ENCODE results near the gene RBPJL. TPM values are rescaled to one million over a fixed set of nuclear protein-coding genes. Genes with fewer than 3 reads are reported as not detected.

Gene RBPJL
- total RNA-seq, 1 experiment from 2014 or later: not detected

DNA sequence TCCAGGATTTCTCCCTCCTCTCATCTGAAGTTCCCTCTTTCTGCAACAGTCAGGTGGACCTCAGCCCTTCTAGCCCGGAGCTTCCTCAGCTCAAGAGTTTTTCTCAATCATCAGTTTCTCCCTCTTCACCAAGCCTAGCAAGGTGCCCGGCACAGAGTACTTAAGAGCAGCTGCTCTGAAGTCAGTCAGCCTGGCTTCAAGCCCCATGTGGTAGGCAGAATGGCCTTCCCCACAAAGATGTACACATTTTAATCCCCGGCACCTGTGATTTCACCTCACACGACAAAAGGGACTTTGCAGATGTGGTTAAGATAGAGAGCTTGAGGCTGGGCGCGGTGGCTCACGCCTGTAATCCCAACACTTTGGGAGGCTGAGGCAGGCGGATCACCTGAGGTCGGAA, 15.1 kb upstream of the RBPJL start:
- Histone ChIP-seq H3K4me1 (replicated peaks; ENCODE audit: insufficient read depth) (peaks cover 15% of the 10 kb centered on the region), H3K79me2 (ENCODE audit: low read depth) (no peaks in the 10 kb centered on the region), H3K4me2 (no peak overlapping the region), H4K20me1 (ENCODE audit: insufficient read depth) (no peaks in the 10 kb centered on the region), H3K4me3 (no peak overlapping the region), H3K36me3 (ENCODE audit: low read depth) (no peaks in the 10 kb centered on the region), H3K9me3 (ENCODE audit: insufficient read depth, low read depth) (0 out of 2 replicates have a peak, but pooled peaks cover 5% of the 10 kb centered on the region), H3K9me2 (ENCODE audit: insufficient read depth) (no peaks in the 10 kb centered on the region), H3K27ac (no peak overlapping the region), H2AFZ (no peak overlapping the region), H3K27me3 (ENCODE audit: insufficient read depth, low read depth) (no peaks in the 10 kb centered on the region), H3F3A (ENCODE audit: insufficient read depth, low read depth) (peaks cover 28% of the 10 kb centered on the region; the same call in 1 of the 2 replicates)
- intact Hi-C loops (cut with micrococcal nuclease; ENCODE audit: unreplicated experiment): loop anchor here (1.0 to 10.0 kb wide), 7 partner anchors 37 to 607 kb away; partner anchors contain the start of genes PABPC1L and SLPI
- CTCF ChIA-PET: interaction anchor here (0.6 to 4.4 kb wide), 8 partner anchors 11 to 697 kb away, joined by 3 to 19 read pairs (median 4); no protein-coding TSS in a partner anchor
- no peak for DNase-seq
- TF ChIP-seq, protein P1, sequence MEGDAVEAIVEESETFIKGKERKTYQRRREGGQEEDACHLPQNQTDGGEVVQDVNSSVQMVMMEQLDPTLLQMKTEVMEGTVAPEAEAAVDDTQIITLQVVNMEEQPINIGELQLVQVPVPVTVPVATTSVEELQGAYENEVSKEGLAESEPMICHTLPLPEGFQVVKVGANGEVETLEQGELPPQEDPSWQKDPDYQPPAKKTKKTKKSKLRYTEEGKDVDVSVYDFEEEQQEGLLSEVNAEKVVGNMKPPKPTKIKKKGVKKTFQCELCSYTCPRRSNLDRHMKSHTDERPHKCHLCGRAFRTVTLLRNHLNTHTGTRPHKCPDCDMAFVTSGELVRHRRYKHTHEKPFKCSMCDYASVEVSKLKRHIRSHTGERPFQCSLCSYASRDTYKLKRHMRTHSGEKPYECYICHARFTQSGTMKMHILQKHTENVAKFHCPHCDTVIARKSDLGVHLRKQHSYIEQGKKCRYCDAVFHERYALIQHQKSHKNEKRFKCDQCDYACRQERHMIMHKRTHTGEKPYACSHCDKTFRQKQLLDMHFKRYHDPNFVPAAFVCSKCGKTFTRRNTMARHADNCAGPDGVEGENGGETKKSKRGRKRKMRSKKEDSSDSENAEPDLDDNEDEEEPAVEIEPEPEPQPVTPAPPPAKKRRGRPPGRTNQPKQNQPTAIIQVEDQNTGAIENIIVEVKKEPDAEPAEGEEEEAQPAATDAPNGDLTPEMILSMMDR (conservative IDR thresholded peaks at IDR 0.05): no peak
- no peak for TF ChIP-seq EZH2 (IDR thresholded peaks at IDR 0.05; ENCODE audit: low read depth)
- BruUV-seq (replicated peaks): no TSS peak
- POLR2A ChIA-PET (ENCODE audit: unreplicated experiment): interaction anchor here (0.6 to 1.0 kb wide), 4 partner anchors 57 to 527 kb away, joined by 3 to 5 read pairs (median 3); partner anchors contain the start of genes PABPC1L, SDC4 and SYS1

DNA sequence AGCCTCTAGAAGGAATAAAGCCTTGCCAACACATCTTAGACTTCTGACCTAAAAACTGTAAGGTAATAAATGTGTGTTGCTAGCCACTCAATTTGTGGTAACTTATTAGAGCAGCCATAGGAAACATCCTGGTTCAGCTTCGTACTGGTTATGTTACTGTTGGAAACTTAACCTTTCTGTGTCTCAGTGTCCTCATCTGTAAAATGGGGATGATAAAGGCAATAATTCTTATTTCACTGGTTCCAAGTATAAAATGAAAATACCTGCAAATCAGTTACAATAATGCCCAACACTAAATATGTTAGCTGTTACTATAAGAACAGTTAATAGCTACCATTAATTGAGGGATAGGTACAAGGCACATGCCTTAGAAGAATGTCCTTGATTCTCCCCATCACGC, 14.3 kb upstream of the RBPJL start:
- Histone ChIP-seq H3K36me3 (ENCODE audit: low read depth) (no peaks in the 10 kb centered on the region), H3K27me3 (ENCODE audit: insufficient read depth, low read depth) (no peaks in the 10 kb centered on the region), H4K20me1 (ENCODE audit: insufficient read depth) (no peaks in the 10 kb centered on the region), H3K4me2 (no peak overlapping the region), H3K27ac (no peak overlapping the region), H3K9me3 (ENCODE audit: insufficient read depth, low read depth) (0 out of 2 replicates have a peak, but pooled peaks cover 5% of the 10 kb centered on the region), H3K79me2 (ENCODE audit: low read depth) (no peaks in the 10 kb centered on the region), H3K4me3 (no peak overlapping the region), H3K9me2 (ENCODE audit: insufficient read depth) (no peaks in the 10 kb centered on the region), H3K4me1 (replicated peaks; ENCODE audit: insufficient read depth) (peaks cover 15% of the 10 kb centered on the region), H2AFZ (no peak overlapping the region), H3F3A (ENCODE audit: insufficient read depth, low read depth) (peaks cover 28% of the 10 kb centered on the region; the same call in 1 of the 2 replicates)
- DNase-seq: no peak
- no TSS peak for BruUV-seq (replicated peaks)
- CTCF ChIA-PET: interaction anchor here (0.6 to 4.4 kb wide), 9 partner anchors 10 to 479 kb away, joined by 3 to 19 read pairs (median 6); no protein-coding TSS in a partner anchor
- POLR2A ChIA-PET (ENCODE audit: unreplicated experiment): interaction anchor here (0.6 to 1.0 kb wide), 2 partner anchors 56 to 382 kb away, joined by 3 to 5 read pairs; partner anchors contain the start of genes PABPC1L and SDC4
- TF ChIP-seq, protein P1 (conservative IDR thresholded peaks at IDR 0.05): no peak
- TF ChIP-seq EZH2 (IDR thresholded peaks at IDR 0.05; ENCODE audit: low read depth): no peak
- intact Hi-C loops (cut with micrococcal nuclease; ENCODE audit: unreplicated experiment): loop anchor here (5.0 to 10.0 kb wide), 2 partner anchors 380 to 608 kb away; partner anchors contain the start of gene PABPC1L

DNA sequence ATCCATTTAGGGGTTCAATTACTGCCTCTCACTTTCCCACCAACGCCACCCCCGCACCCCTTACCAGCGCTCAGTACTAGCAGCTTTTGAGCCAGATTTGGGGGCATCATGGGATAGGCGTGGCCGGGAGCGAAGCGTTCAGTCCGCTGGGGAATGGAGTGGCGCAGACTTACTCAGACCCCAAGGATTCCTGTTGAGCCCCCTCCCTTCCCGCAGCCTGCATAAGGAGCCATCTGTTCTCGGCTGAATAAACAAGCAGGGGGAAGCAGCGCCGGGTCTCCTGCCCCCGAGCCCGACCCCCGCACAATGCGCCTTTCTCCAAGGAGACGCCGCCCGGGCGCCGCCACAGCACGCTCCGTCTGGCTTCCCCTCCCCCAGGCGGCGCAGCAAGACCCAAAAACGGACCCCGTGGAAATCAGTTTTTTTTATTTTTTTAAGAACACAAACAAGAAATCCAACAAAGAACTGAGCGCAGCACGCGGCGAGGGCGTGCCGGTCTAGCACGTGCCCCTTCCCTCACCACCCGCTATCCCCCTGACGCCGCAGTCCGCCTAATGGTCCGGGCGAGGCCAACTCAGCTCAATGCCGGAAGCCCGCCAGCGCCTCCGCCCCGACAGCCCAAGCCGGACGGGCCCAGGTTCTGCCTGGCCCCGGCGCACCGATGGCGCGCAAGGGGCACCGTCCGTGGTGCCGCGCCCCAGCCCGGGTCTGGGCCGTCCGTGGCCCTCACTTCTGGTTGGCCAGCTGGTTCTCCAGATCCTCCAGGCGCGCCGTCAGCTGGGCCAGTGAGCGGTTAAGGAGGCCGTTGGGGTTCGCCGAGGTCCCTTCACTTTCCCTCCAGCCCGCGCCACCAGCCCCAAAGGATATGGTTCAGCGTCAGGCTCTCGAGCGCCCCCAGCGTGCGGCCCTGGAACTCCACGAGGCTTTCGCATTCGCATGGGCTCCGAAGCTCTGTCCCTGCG, 13.3 kb upstream of the RBPJL start:
- H3K4me2 ChIP-seq: peak overlapping the region; percentile 91
- no peaks in the 10 kb centered on the region for H3K79me2 ChIP-seq (ENCODE audit: low read depth)
- H3K27me3 ChIP-seq (ENCODE audit: insufficient read depth, low read depth): no peaks in the 10 kb centered on the region
- intact Hi-C loops (cut with micrococcal nuclease; ENCODE audit: unreplicated experiment): loop anchor here (1.0 to 10.0 kb wide), 3 partner anchors 198 to 609 kb away; partner anchors contain the start of gene PABPC1L
- H4K20me1 ChIP-seq (ENCODE audit: insufficient read depth): no peaks in the 10 kb centered on the region
- peaks cover 15% of the 10 kb centered on the region for H3K4me1 ChIP-seq (replicated peaks; ENCODE audit: insufficient read depth)
- 0 out of 2 replicates have a peak, but pooled peaks cover 5% of the 10 kb centered on the region for H3K9me3 ChIP-seq (ENCODE audit: insufficient read depth, low read depth)
- no peaks in the 10 kb centered on the region for H3K9me2 ChIP-seq (ENCODE audit: insufficient read depth)
- BruUV-seq (replicated peaks): TSS peak; percentile 47
- TF ChIP-seq, protein P1 (conservative IDR thresholded peaks at IDR 0.05): peak; percentile 97
- no peak for TF ChIP-seq EZH2 (IDR thresholded peaks at IDR 0.05; ENCODE audit: low read depth)
- H3K4me3 ChIP-seq: peak overlapping the region; percentile 60
- ChIA-PET CTCF (interaction anchor here (0.6 to 4.4 kb wide), 18 partner anchors 9 to 447 kb away, joined by 3 to 19 read pairs (median 6); partner anchors contain the start of gene PI3), POLR2A (ENCODE audit: unreplicated experiment) (interaction anchor here (0.6 to 1.1 kb wide), 5 partner anchors 19 to 563 kb away, joined by 4 to 27 read pairs (median 4); no protein-coding TSS in a partner anchor)
- DNase-seq: peak; percentile 61 to 91
- H3K27ac ChIP-seq: no peak overlapping the region
- peaks cover 24% of the 10 kb centered on the region; the same call in 1 of the 2 replicates for H3F3A ChIP-seq (ENCODE audit: insufficient read depth, low read depth)
- no peaks in the 10 kb centered on the region for H3K36me3 ChIP-seq (ENCODE audit: low read depth)
- peak overlapping the region; percentile 94 for H2AFZ ChIP-seq
